GM23338 (cell line): ENCODE measurements around the gene OR4M1. TPM values are rescaled to one million over a fixed set of nuclear protein-coding genes. Genes with fewer than 3 reads are reported as not detected.
"Not testable (repeated sequence)": the region's sequence is repeated elsewhere in the genome, so short reads cannot be mapped to it uniquely, and the experiment has no call there.

ENCODE experiments used
- ATAC-seq: fragments of 200-7000 bp; cut with Tn5 transposase; 3 replicates; pipeline ENCODE4 v1.9.1; 2020
- DNase-seq: peaks from one replicate; pipeline ENCODE4 v3.0.0-alpha.2; 2015; ENCODE audit warnings: low spot score
- H2AFZ ChIP-seq: fragments of 200-600 bp; sonication (generic); 2 replicates; pipeline ENCODE4 v1.8.0; 2016; ENCODE audit warnings: antibody characterized with exemption, mild to moderate bottlenecking, moderate library complexity
- H3F3A ChIP-seq: fragments of 200-600 bp; sonication (generic); replicated peaks from 2 replicates; pipeline ENCODE4 v1.8.0; 2017; ENCODE audit warnings: antibody characterized with exemption, mixed run types, low read depth
- H3K27ac ChIP-seq: fragments of 200-600 bp; sonication (generic); 2 replicates; pipeline ENCODE4 v1.6.1; 2016; ENCODE audit warnings: low read depth
- H3K27me3 ChIP-seq: fragments of 200-600 bp; sonication (generic); 2 replicates; pipeline ENCODE4 v1.8.0; 2016; ENCODE audit warnings: mild to moderate bottlenecking, mixed run types, moderate library complexity; ENCODE audit not compliant: insufficient read depth
- H3K36me3 ChIP-seq: fragments of 200-600 bp; sonication (generic); 2 replicates; pipeline ENCODE4 v1.8.0; 2016; ENCODE audit warnings: mild to moderate bottlenecking; ENCODE audit not compliant: insufficient read depth
- H3K4me1 ChIP-seq: fragments of 200-600 bp; sonication (generic); 2 replicates; pipeline ENCODE4 v1.8.0; 2016; ENCODE audit warnings: mild to moderate bottlenecking, moderate library complexity; ENCODE audit not compliant: insufficient read depth
- H3K4me2 ChIP-seq: fragments of 200-600 bp; sonication (generic); 2 replicates; pipeline ENCODE4 v1.7.1; 2017; ENCODE audit warnings: mixed run types
- H3K4me3 ChIP-seq: fragments of 200-600 bp; sonication (generic); 2 replicates; pipeline ENCODE4 v1.6.1; 2016; ENCODE audit warnings: mixed run types
- H3K79me2 ChIP-seq: fragments of 200-600 bp; sonication (generic); replicated peaks from 2 replicates; pipeline ENCODE4 v1.8.0; 2017; ENCODE audit warnings: mild to moderate bottlenecking; ENCODE audit not compliant: insufficient read depth
- H3K9me2 ChIP-seq: fragments of 200-600 bp; sonication (generic); 2 replicates; pipeline ENCODE4 v1.8.0; 2017; ENCODE audit not compliant: insufficient read depth
- H4K20me1 ChIP-seq: fragments of 200-600 bp; sonication (generic); replicated peaks from 2 replicates; pipeline ENCODE4 v1.8.0; 2017; ENCODE audit warnings: mild to moderate bottlenecking; ENCODE audit not compliant: insufficient read depth
- H3K27ac Mint-ChIP-seq: 2 replicates; pipeline ENCODE4 v1.8.0; 2020; ENCODE audit warnings: inconsistent platforms, mild to moderate bottlenecking, moderate library complexity, mixed read lengths
- H3K27me3 Mint-ChIP-seq: 3 replicates; pipeline ENCODE4 v1.8.0; 2022; ENCODE audit warnings: low read depth, mild to moderate bottlenecking, moderate library complexity, mixed read lengths, inconsistent platforms; ENCODE audit not compliant: insufficient read depth, poor library complexity
- H3K36me3 Mint-ChIP-seq: 3 replicates; pipeline ENCODE4 v1.8.0; 2021; ENCODE audit warnings: low read depth, mild to moderate bottlenecking, inconsistent platforms, moderate library complexity, mixed read lengths
- H3K4me1 Mint-ChIP-seq: 3 replicates; pipeline ENCODE4 v1.8.0; 2020; ENCODE audit warnings: mild to moderate bottlenecking, inconsistent platforms, mixed read lengths
- H3K4me3 Mint-ChIP-seq: 3 replicates; pipeline ENCODE4 v1.8.0; 2021; ENCODE audit warnings: moderate library complexity, mild to moderate bottlenecking, inconsistent platforms, mixed read lengths
- H3K9me3 Mint-ChIP-seq: 3 replicates; pipeline ENCODE4 v1.8.0; 2020; ENCODE audit warnings: moderate library complexity, mild to moderate bottlenecking, inconsistent platforms, mixed read lengths
- EZH2 ChIP-seq: fragments of 200-600 bp; sonication (generic); IDR thresholded peaks from one replicate; pipeline ENCODE4 v1.8.0; 2017; ENCODE audit warnings: antibody characterized with exemption, mild to moderate bottlenecking, low read depth; ENCODE audit not compliant: unreplicated experiment
- JUNB ChIP-seq: IDR thresholded peaks from one replicate; pipeline ENCODE4 v1.6.1; 2016; ENCODE audit warnings: antibody characterized with exemption; ENCODE audit not compliant: unreplicated experiment
- NANOG ChIP-seq: IDR thresholded peaks from 2 replicates; pipeline ENCODE4 v1.6.1; 2016; ENCODE audit warnings: antibody characterized with exemption, borderline replicate concordance
- POLR2AphosphoS5 ChIP-seq: IDR thresholded peaks from 2 replicates; pipeline ENCODE4 v1.6.1; 2016; ENCODE audit warnings: antibody characterized with exemption, low read depth
- ZNF114 ChIP-seq: fragments of 250-450 bp; sonication (Bioruptor Pico); IDR thresholded peaks from 2 replicates; pipeline ENCODE4 v1.5.0; 2020; ENCODE audit warnings: mild to moderate bottlenecking, moderate library complexity
- long read RNA-seq: library from polyadenylated mRNA; unstranded; transcript quantifications from one replicate; pipeline ENCODE4 v2.0.0, GENCODE V29; 2020; ENCODE audit not compliant: unreplicated experiment
- polyA plus RNA-seq: library from polyadenylated mRNA; unstranded; fragments of >200 nt; fragmentation: Nextera tagmentation; extraction: Ambion mirVana; gene quantifications from 2 replicates; pipeline ENCODE4 v1.2.1, GENCODE V29; 2016
- total RNA-seq: library from RNA; depleted of rRNA; stranded (reverse); fragments of >200 nt; shearing (Covaris generic); gene quantifications from 2 replicates; pipeline ENCODE4 v1.2.3, GENCODE V29; 2014; rRNA removed
- TF ChIP-seq, protein P1 (sequence below), 2 experiments: fragments of 200-600 bp in 1 of 2; sonication (generic) in 1 of 2; conservative IDR thresholded peaks; 2 replicates each; pipeline versions ENCODE4 v1.5.1 to v1.6.1; 2016 to 2017; ENCODE audit warnings: antibody characterized with exemption in 2 of 2, low read depth in 2 of 2, mild to moderate bottlenecking in 2 of 2, moderate library complexity in 1 of 2
- TF ChIP-seq, protein P2 (sequence below): IDR thresholded peaks from 2 replicates; pipeline ENCODE4 v1.6.1; 2016; ENCODE audit warnings: antibody characterized with exemption
- TF ChIP-seq, protein P3 (sequence below): fragments of 250-450 bp; sonication (Bioruptor Pico); IDR thresholded peaks from 2 replicates; pipeline ENCODE4 v1.5.0; 2020; ENCODE audit warnings: mild to moderate bottlenecking, moderate library complexity

Gene OR4M1
- total RNA-seq (not detected in 2 replicates), polyA plus RNA-seq (not detected in 2 replicates)
- long read RNA-seq, result 0 reads

DNA sequence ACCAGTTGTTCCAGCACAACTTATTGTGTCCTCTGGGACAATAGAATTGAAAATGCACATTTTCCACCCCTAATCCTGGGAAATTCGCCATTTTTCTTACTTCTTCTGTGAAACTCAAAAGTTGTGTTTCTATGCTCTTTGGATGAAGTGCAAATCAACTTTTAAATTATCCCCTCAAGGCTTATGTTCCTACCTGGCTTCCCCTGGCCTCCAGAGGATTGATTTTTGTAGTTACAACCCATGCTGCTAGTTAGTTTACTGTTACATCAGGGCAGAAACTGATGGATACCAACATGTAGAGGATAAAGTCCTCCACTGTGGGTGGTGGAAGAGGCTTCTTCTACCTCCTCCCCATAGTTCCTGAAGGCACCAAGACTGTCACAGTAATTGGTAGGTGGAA, at the start of gene OR4M1:
TSS of gene OR4M1 (plus strand) at position 301 of the 400 bp plus-strand sequence. CDS start 6,819 bp downstream, outside the sequence.
- H3K4me1 Mint-ChIP-seq, H3K4me3 Mint-ChIP-seq, H4K20me1 ChIP-seq, H3K4me3 ChIP-seq, H3K27me3 ChIP-seq, H3F3A ChIP-seq, H3K27me3 Mint-ChIP-seq, H3K4me1 ChIP-seq, DNase-seq, H2AFZ ChIP-seq, H3K79me2 ChIP-seq, ATAC-seq, H3K9me2 ChIP-seq, H3K27ac ChIP-seq, H3K4me2 ChIP-seq, H3K27ac Mint-ChIP-seq: not testable (repeated sequence)
- H3K36me3 ChIP-seq, result peaks cover 25% of the 10 kb centered on the region
- Mint-ChIP-seq H3K36me3 (peaks cover 52% of the 10 kb centered on the region), H3K9me3 (peaks cover 48% of the 10 kb centered on the region; the same call in 2 of the 3 replicates)

GRCh38 chr14:19729359-19729758, 43.9 kb upstream of the OR4M1 start:
- Histone ChIP-seq H3K9me2 (no peaks in the 10 kb centered on the region), H3K27ac (no peak overlapping the region), H3K4me1 (no peaks in the 10 kb centered on the region), H3K27me3 (no peaks in the 10 kb centered on the region), H3K79me2 (no peaks in the 10 kb centered on the region), H3F3A (no peaks in the 10 kb centered on the region), H3K4me2 (no peak overlapping the region), H3K36me3 (peaks cover 50% of the 10 kb centered on the region), H2AFZ (no peak overlapping the region), H3K4me3 (no peak overlapping the region), H4K20me1 (no peaks in the 10 kb centered on the region)
- no peak for TF ChIP-seq NANOG
- H3K27me3 Mint-ChIP-seq, result peaks cover 4% of the 10 kb centered on the region
- H3K4me3 Mint-ChIP-seq, result no peak overlapping the region
- no peak overlapping the region for H3K27ac Mint-ChIP-seq
- peaks cover 35% of the 10 kb centered on the region for H3K36me3 Mint-ChIP-seq
- no peaks in the 10 kb centered on the region for H3K4me1 Mint-ChIP-seq
- DNase-seq (no peak), ATAC-seq (no peak)
- H3K9me3 Mint-ChIP-seq, result peaks cover 10% of the 10 kb centered on the region; the same call in 2 of the 3 replicates

DNA sequence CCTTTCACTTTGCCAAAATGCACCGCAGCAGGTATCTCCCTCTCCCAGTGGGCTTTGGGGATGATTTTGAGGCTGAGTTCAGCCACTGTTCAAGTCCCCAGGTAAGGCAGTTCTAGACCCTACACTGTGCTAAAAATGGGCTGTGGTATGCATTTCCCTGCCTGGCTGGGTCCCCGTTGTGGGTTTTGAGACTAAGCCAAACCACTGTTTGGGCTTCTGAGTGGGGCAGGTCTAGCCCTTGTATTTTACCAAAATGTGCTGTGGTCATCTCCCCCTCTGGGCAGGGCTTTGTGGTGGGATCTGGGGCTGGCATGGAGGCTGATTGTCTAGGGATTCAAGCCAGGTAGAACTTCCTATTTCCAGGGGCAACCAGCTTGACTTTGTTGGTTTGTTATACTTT, 43.5 kb upstream of the OR4M1 start:
- no peak for ATAC-seq
- Mint-ChIP-seq H3K9me3 (peaks cover 9% of the 10 kb centered on the region; the same call in 2 of the 3 replicates), H3K36me3 (peaks cover 35% of the 10 kb centered on the region), H3K27ac (no peak overlapping the region), H3K27me3 (peaks cover 4% of the 10 kb centered on the region), H3K4me3 (no peak overlapping the region), H3K4me1 (no peaks in the 10 kb centered on the region)
- no peak overlapping the region for H2AFZ ChIP-seq
- H3K4me3 ChIP-seq, result no peak overlapping the region
- DNase-seq, result no peak
- no peaks in the 10 kb centered on the region for H3K4me1 ChIP-seq
- peaks cover 50% of the 10 kb centered on the region for H3K36me3 ChIP-seq
- no peak overlapping the region for H3K4me2 ChIP-seq
- no peak overlapping the region for H3K27ac ChIP-seq
- no peaks in the 10 kb centered on the region for H4K20me1 ChIP-seq
- no peaks in the 10 kb centered on the region for H3K9me2 ChIP-seq
- H3K27me3 ChIP-seq, result no peaks in the 10 kb centered on the region
- no peaks in the 10 kb centered on the region for H3F3A ChIP-seq
- no peaks in the 10 kb centered on the region for H3K79me2 ChIP-seq
- no peak for TF ChIP-seq ZNF114 (CRISPR knock-in tag)
- TF ChIP-seq, protein P1, sequence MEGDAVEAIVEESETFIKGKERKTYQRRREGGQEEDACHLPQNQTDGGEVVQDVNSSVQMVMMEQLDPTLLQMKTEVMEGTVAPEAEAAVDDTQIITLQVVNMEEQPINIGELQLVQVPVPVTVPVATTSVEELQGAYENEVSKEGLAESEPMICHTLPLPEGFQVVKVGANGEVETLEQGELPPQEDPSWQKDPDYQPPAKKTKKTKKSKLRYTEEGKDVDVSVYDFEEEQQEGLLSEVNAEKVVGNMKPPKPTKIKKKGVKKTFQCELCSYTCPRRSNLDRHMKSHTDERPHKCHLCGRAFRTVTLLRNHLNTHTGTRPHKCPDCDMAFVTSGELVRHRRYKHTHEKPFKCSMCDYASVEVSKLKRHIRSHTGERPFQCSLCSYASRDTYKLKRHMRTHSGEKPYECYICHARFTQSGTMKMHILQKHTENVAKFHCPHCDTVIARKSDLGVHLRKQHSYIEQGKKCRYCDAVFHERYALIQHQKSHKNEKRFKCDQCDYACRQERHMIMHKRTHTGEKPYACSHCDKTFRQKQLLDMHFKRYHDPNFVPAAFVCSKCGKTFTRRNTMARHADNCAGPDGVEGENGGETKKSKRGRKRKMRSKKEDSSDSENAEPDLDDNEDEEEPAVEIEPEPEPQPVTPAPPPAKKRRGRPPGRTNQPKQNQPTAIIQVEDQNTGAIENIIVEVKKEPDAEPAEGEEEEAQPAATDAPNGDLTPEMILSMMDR (conservative IDR thresholded peaks at IDR 0.05; ENCODE audit: low read depth in 2 of 2), result no peak
- TF ChIP-seq EZH2, result no peak
- TF ChIP-seq, protein P2, sequence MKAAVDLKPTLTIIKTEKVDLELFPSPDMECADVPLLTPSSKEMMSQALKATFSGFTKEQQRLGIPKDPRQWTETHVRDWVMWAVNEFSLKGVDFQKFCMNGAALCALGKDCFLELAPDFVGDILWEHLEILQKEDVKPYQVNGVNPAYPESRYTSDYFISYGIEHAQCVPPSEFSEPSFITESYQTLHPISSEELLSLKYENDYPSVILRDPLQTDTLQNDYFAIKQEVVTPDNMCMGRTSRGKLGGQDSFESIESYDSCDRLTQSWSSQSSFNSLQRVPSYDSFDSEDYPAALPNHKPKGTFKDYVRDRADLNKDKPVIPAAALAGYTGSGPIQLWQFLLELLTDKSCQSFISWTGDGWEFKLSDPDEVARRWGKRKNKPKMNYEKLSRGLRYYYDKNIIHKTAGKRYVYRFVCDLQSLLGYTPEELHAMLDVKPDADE, result no peak
- TF ChIP-seq, protein P3, sequence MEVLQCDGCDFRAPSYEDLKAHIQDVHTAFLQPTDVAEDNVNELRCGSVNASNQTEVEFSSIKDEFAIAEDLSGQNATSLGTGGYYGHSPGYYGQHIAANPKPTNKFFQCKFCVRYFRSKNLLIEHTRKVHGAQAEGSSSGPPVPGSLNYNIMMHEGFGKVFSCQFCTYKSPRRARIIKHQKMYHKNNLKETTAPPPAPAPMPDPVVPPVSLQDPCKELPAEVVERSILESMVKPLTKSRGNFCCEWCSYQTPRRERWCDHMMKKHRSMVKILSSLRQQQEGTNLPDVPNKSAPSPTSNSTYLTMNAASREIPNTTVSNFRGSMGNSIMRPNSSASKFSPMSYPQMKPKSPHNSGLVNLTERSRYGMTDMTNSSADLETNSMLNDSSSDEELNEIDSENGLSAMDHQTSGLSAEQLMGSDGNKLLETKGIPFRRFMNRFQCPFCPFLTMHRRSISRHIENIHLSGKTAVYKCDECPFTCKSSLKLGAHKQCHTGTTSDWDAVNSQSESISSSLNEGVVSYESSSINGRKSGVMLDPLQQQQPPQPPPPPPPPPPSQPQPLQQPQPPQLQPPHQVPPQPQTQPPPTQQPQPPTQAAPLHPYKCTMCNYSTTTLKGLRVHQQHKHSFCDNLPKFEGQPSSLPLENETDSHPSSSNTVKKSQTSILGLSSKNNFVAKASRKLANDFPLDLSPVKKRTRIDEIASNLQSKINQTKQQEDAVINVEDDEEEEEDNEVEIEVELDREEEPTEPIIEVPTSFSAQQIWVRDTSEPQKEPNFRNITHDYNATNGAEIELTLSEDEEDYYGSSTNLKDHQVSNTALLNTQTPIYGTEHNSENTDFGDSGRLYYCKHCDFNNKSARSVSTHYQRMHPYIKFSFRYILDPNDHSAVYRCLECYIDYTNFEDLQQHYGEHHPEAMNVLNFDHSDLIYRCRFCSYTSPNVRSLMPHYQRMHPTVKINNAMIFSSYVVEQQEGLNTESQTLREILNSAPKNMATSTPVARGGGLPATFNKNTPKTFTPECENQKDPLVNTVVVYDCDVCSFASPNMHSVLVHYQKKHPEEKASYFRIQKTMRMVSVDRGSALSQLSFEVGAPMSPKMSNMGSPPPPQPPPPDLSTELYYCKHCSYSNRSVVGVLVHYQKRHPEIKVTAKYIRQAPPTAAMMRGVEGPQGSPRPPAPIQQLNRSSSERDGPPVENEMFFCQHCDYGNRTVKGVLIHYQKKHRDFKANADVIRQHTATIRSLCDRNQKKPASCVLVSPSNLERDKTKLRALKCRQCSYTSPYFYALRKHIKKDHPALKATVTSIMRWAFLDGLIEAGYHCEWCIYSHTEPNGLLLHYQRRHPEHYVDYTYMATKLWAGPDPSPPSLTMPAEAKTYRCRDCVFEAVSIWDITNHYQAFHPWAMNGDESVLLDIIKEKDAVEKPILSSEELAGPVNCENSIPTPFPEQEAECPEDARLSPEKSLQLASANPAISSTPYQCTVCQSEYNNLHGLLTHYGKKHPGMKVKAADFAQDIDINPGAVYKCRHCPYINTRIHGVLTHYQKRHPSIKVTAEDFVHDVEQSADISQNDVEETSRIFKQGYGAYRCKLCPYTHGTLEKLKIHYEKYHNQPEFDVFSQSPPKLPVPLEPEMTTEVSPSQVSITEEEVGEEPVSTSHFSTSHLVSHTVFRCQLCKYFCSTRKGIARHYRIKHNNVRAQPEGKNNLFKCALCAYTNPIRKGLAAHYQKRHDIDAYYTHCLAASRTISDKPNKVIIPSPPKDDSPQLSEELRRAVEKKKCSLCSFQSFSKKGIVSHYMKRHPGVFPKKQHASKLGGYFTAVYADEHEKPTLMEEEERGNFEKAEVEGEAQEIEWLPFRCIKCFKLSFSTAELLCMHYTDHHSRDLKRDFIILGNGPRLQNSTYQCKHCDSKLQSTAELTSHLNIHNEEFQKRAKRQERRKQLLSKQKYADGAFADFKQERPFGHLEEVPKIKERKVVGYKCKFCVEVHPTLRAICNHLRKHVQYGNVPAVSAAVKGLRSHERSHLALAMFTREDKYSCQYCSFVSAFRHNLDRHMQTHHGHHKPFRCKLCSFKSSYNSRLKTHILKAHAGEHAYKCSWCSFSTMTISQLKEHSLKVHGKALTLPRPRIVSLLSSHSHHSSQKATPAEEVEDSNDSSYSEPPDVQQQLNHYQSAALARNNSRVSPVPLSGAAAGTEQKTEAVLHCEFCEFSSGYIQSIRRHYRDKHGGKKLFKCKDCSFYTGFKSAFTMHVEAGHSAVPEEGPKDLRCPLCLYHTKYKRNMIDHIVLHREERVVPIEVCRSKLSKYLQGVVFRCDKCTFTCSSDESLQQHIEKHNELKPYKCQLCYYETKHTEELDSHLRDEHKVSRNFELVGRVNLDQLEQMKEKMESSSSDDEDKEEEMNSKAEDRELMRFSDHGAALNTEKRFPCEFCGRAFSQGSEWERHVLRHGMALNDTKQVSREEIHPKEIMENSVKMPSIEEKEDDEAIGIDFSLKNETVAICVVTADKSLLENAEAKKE (CRISPR knock-in tag), result no peak
- TF ChIP-seq POLR2AphosphoS5, result no peak
- no peak for TF ChIP-seq JUNB
